ENCODE measurements around the gene FOXD4.
"Not testable (repeated sequence)": the region's sequence is repeated elsewhere in the genome, so short reads cannot be mapped to it uniquely, and the experiment has no call there.

GRCh38 chr9:110672-111071 is 7.5 kb downstream of the FOXD4 start:
- TF ChIP-seq, protein P1, sequence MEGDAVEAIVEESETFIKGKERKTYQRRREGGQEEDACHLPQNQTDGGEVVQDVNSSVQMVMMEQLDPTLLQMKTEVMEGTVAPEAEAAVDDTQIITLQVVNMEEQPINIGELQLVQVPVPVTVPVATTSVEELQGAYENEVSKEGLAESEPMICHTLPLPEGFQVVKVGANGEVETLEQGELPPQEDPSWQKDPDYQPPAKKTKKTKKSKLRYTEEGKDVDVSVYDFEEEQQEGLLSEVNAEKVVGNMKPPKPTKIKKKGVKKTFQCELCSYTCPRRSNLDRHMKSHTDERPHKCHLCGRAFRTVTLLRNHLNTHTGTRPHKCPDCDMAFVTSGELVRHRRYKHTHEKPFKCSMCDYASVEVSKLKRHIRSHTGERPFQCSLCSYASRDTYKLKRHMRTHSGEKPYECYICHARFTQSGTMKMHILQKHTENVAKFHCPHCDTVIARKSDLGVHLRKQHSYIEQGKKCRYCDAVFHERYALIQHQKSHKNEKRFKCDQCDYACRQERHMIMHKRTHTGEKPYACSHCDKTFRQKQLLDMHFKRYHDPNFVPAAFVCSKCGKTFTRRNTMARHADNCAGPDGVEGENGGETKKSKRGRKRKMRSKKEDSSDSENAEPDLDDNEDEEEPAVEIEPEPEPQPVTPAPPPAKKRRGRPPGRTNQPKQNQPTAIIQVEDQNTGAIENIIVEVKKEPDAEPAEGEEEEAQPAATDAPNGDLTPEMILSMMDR (IDR thresholded peaks at IDR 0.05 in 4 of 5, conservative IDR thresholded peaks at IDR 0.05 in 1 of 5): not testable (repeated sequence)
- not testable (repeated sequence) for TF ChIP-seq POLR2A (IDR thresholded peaks at IDR 0.05)
